ENCODE data around the gene USP40. TPM values are rescaled to one million over a fixed set of nuclear protein-coding genes. Genes with fewer than 3 reads are reported as not detected.

USP40 gene, protein sequence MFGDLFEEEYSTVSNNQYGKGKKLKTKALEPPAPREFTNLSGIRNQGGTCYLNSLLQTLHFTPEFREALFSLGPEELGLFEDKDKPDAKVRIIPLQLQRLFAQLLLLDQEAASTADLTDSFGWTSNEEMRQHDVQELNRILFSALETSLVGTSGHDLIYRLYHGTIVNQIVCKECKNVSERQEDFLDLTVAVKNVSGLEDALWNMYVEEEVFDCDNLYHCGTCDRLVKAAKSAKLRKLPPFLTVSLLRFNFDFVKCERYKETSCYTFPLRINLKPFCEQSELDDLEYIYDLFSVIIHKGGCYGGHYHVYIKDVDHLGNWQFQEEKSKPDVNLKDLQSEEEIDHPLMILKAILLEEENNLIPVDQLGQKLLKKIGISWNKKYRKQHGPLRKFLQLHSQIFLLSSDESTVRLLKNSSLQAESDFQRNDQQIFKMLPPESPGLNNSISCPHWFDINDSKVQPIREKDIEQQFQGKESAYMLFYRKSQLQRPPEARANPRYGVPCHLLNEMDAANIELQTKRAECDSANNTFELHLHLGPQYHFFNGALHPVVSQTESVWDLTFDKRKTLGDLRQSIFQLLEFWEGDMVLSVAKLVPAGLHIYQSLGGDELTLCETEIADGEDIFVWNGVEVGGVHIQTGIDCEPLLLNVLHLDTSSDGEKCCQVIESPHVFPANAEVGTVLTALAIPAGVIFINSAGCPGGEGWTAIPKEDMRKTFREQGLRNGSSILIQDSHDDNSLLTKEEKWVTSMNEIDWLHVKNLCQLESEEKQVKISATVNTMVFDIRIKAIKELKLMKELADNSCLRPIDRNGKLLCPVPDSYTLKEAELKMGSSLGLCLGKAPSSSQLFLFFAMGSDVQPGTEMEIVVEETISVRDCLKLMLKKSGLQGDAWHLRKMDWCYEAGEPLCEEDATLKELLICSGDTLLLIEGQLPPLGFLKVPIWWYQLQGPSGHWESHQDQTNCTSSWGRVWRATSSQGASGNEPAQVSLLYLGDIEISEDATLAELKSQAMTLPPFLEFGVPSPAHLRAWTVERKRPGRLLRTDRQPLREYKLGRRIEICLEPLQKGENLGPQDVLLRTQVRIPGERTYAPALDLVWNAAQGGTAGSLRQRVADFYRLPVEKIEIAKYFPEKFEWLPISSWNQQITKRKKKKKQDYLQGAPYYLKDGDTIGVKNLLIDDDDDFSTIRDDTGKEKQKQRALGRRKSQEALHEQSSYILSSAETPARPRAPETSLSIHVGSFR
- total RNA-seq: 17.2 TPM
- polyA plus RNA-seq: 1 to 10 TPM; 2.7 to 6.2 (median 5.1) TPM

DNA sequence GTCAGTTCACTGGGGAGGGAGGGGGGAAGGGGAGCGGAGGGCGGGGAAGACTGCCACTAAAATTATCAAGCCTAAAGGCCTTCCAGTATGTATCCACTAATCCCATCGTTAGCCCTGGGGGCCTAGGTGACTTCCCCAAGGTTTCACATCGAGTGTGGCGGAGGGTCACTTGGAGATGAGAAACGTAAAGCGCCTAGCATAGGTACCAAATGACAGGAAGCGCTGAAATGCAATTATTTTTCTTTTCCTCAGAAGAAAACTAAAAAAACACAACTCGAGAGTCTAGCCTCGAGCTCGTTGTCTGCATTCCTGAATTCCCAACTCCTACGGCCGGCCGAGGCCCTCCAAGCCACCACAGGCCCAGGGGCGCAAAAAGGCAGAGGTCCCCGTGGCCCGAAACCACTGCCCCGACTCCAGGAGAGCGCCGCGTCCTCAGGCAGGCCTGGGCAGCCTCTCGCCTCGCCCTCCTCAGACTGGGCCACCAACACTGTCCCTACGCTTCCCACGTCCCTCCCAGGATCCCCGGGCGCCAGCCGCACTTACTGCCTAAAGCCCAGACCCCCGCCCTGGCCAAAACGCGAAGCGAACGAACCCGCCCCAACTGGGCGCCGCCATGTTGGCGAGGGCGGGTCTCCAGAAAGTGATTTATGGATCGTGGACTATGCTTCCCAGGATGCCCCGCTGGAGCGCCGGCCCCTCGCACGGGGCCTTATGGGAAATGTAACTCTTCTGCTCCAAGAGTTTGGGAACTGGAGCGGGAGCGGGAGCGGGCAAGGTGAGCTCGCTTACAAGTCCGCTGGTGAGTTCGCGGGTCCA is at the start of gene USP40:
Gene USP40, minus strand, starts transcription at position 642 of the 816 bp plus-strand sequence. CDS start 1,228 bp downstream, outside the sequence.
- peaks cover 3% of the 10 kb centered on the region for H3K27me3 ChIP-seq (ENCODE audit: control insufficient read depth, insufficient read depth, low read length)
- DNase-seq: peak; percentile 32 to 80 (median 45)
- Mint-ChIP-seq H3K4me1 (peaks cover 5 to 15% (median 9%) of the 10 kb centered on the region in 4 donors), H3K27ac (peak within 1 kb of the TSS; percentile 90 to 97 (median 97)), H3K36me3 (no peaks in the 10 kb centered on the region), H3K27me3 (peaks cover 4% of the 10 kb centered on the region), H3K4me3 (peak within 1 kb of the TSS; percentile 94 to 95 (median 95)), H3K9me3 (peaks cover 0 to 1% (median 0%) of the 10 kb centered on the region in 7 donors)
- H3K9me3 ChIP-seq (ENCODE audit: control insufficient read depth in 2 of 2, low read length in 2 of 2): no peaks in the 10 kb centered on the region
- no peaks in the 10 kb centered on the region for H3K36me3 ChIP-seq (ENCODE audit: control insufficient read depth, insufficient read depth, low read length)
- H3K4me1 ChIP-seq (ENCODE audit: control insufficient read depth, insufficient read depth, low read length, poor library complexity, severe bottlenecking): peaks cover 10% of the 10 kb centered on the region
- H3K4me3 ChIP-seq (ENCODE audit: low read depth, low read length): peak within 1 kb of the TSS; percentile 86
- ATAC-seq (ENCODE audit: low read depth in 2 of 2): peak; percentile 65 to 77
- peak within 1 kb of the TSS; percentile 73 for H3K27ac ChIP-seq (ENCODE audit: insufficient read depth, low read length, poor library complexity, severe bottlenecking)

- peaks cover 31% of the 10 kb centered on the region for H3K27me3 Mint-ChIP-seq
- no peaks in the 10 kb centered on the region for H3K4me1 Mint-ChIP-seq
These were observed 44.7 kb upstream of the USP40 start for GRCh38 chr2:233611284-233611683.

GRCh38 chr2:233605680-233606079 is 39.1 kb upstream of the USP40 start:
- Mint-ChIP-seq H3K36me3 (no peaks in the 10 kb centered on the region), H3K4me1 (no peaks in the 10 kb centered on the region), H3K27ac (no peak overlapping the region), H3K9me3 (peaks cover 0 to 4% (median 1%) of the 10 kb centered on the region in 7 donors), H3K27me3 (peaks cover 11% of the 10 kb centered on the region), H3K4me3 (no peak overlapping the region)
- no peak for DNase-seq
- Histone ChIP-seq H3K4me1 (ENCODE audit: control insufficient read depth, insufficient read depth, low read length, poor library complexity, severe bottlenecking) (no peaks in the 10 kb centered on the region), H3K27me3 (ENCODE audit: control insufficient read depth, insufficient read depth, low read length) (peaks cover 14% of the 10 kb centered on the region), H3K9me3 (ENCODE audit: control insufficient read depth in 2 of 2, low read length in 2 of 2) (peaks cover 4 to 6% of the 10 kb centered on the region in 2 experiments), H3K36me3 (ENCODE audit: control insufficient read depth, insufficient read depth, low read length) (no peaks in the 10 kb centered on the region), H3K4me3 (ENCODE audit: low read depth, low read length) (no peak overlapping the region), H3K27ac (ENCODE audit: insufficient read depth, low read length, poor library complexity, severe bottlenecking) (no peak overlapping the region)
- ATAC-seq (ENCODE audit: low read depth in 2 of 2): no peak

More at GRCh38 chr2:233611284-233611683, 44.7 kb upstream of the USP40 start:
- no peak overlapping the region for H3K4me3 Mint-ChIP-seq
- Histone ChIP-seq H3K36me3 (ENCODE audit: control insufficient read depth, insufficient read depth, low read length) (no peaks in the 10 kb centered on the region), H3K27me3 (ENCODE audit: control insufficient read depth, insufficient read depth, low read length) (no peaks in the 10 kb centered on the region), H3K9me3 (ENCODE audit: control insufficient read depth in 2 of 2, low read length in 2 of 2) (peaks cover 7 to 13% of the 10 kb centered on the region in 2 experiments), H3K27ac (ENCODE audit: insufficient read depth, low read length, poor library complexity, severe bottlenecking) (no peak overlapping the region), H3K4me3 (ENCODE audit: low read depth, low read length) (no peak overlapping the region), H3K4me1 (ENCODE audit: control insufficient read depth, insufficient read depth, low read length, poor library complexity, severe bottlenecking) (no peaks in the 10 kb centered on the region)
- DNase-seq: no peak
- peaks cover 4 to 37% (median 11%) of the 10 kb centered on the region in 7 donors for H3K9me3 Mint-ChIP-seq
- ATAC-seq (ENCODE audit: low read depth in 2 of 2): no peak
- H3K27ac Mint-ChIP-seq: no peak overlapping the region
- H3K36me3 Mint-ChIP-seq: no peaks in the 10 kb centered on the region

- Mint-ChIP-seq H3K27ac (no peak overlapping the region), H3K36me3 (no peaks in the 10 kb centered on the region), H3K4me1 (no peaks in the 10 kb centered on the region), H3K4me3 (no peak overlapping the region), H3K9me3 (peaks cover 0 to 2% (median 0%) of the 10 kb centered on the region in 7 donors), H3K27me3 (peaks cover 16% of the 10 kb centered on the region)
- H3K27ac ChIP-seq (ENCODE audit: insufficient read depth, low read length, poor library complexity, severe bottlenecking): no peak overlapping the region
- H3K4me3 ChIP-seq (ENCODE audit: low read depth, low read length): no peak overlapping the region
- peaks cover 14% of the 10 kb centered on the region for H3K27me3 ChIP-seq (ENCODE audit: control insufficient read depth, insufficient read depth, low read length)
- no peaks in the 10 kb centered on the region for H3K36me3 ChIP-seq (ENCODE audit: control insufficient read depth, insufficient read depth, low read length)
- H3K9me3 ChIP-seq (ENCODE audit: control insufficient read depth in 2 of 2, low read length in 2 of 2): no peaks in the 10 kb centered on the region
- no peak for ATAC-seq (ENCODE audit: low read depth in 2 of 2)
- no peak for DNase-seq
- H3K4me1 ChIP-seq (ENCODE audit: control insufficient read depth, insufficient read depth, low read length, poor library complexity, severe bottlenecking): no peaks in the 10 kb centered on the region
These were observed 38.2 kb upstream of the USP40 start for GRCh38 chr2:233604826-233605225.

GRCh38 chr2:233603520-233603919 is 36.9 kb upstream of the USP40 start:
- Mint-ChIP-seq H3K27me3 (peaks cover 16% of the 10 kb centered on the region), H3K27ac (no peak overlapping the region), H3K4me3 (no peak overlapping the region), H3K36me3 (no peaks in the 10 kb centered on the region), H3K9me3 (peaks cover 0 to 2% (median 0%) of the 10 kb centered on the region in 7 donors), H3K4me1 (no peaks in the 10 kb centered on the region)
- Histone ChIP-seq H3K4me3 (ENCODE audit: low read depth, low read length) (no peak overlapping the region), H3K36me3 (ENCODE audit: control insufficient read depth, insufficient read depth, low read length) (no peaks in the 10 kb centered on the region), H3K4me1 (ENCODE audit: control insufficient read depth, insufficient read depth, low read length, poor library complexity, severe bottlenecking) (no peaks in the 10 kb centered on the region), H3K9me3 (ENCODE audit: control insufficient read depth in 2 of 2, low read length in 2 of 2) (no peaks in the 10 kb centered on the region), H3K27me3 (ENCODE audit: control insufficient read depth, insufficient read depth, low read length) (peaks cover 20% of the 10 kb centered on the region), H3K27ac (ENCODE audit: insufficient read depth, low read length, poor library complexity, severe bottlenecking) (no peak overlapping the region)
- ATAC-seq (ENCODE audit: low read depth in 2 of 2) (no peak), DNase-seq (no peak)

- Histone ChIP-seq H3K4me3 (ENCODE audit: low read depth, low read length) (no peak overlapping the region), H3K36me3 (ENCODE audit: control insufficient read depth, insufficient read depth, low read length) (no peaks in the 10 kb centered on the region), H3K27me3 (ENCODE audit: control insufficient read depth, insufficient read depth, low read length) (peaks cover 23% of the 10 kb centered on the region), H3K9me3 (ENCODE audit: control insufficient read depth in 2 of 2, low read length in 2 of 2) (no peaks in the 10 kb centered on the region), H3K4me1 (ENCODE audit: control insufficient read depth, insufficient read depth, low read length, poor library complexity, severe bottlenecking) (no peaks in the 10 kb centered on the region), H3K27ac (ENCODE audit: insufficient read depth, low read length, poor library complexity, severe bottlenecking) (no peak overlapping the region)
- Mint-ChIP-seq H3K9me3 (peaks cover 0 to 2% (median 0%) of the 10 kb centered on the region in 7 donors), H3K4me3 (peak overlapping the region in 1 of 4 donors; percentile 30), H3K27ac (no peak overlapping the region), H3K4me1 (no peaks in the 10 kb centered on the region), H3K27me3 (peaks cover 22% of the 10 kb centered on the region), H3K36me3 (no peaks in the 10 kb centered on the region)
- ATAC-seq (ENCODE audit: low read depth in 2 of 2) (no peak), DNase-seq (no peak)
These were observed 35.5 kb upstream of the USP40 start for GRCh38 chr2:233602076-233602475.

All from CD4-positive, CD25-positive, alpha-beta regulatory T cell (primary cell).